Activated CD4-positive, CD25-positive, alpha-beta regulatory T cell treated with anti-CD3 and anti-CD28 coated beads, Interleukin-2, amount 50 U/mL, for 24 hours (primary cell): ENCODE data around the gene HECTD4.
"Not testable (repeated sequence)": the region's sequence is repeated elsewhere in the genome, so short reads cannot be mapped to it uniquely, and the experiment has no call there.

ENCODE experiments used
- ATAC-seq, 2 donors: fragments of 150-1000 bp; cut with Tn5 transposase; one replicate each; pipeline ENCODE4 v1.10.0; 2021; ENCODE audit warnings: mild to moderate bottlenecking in 1 of 2, moderate library complexity in 1 of 2

The HECTD4 gene

DNA sequence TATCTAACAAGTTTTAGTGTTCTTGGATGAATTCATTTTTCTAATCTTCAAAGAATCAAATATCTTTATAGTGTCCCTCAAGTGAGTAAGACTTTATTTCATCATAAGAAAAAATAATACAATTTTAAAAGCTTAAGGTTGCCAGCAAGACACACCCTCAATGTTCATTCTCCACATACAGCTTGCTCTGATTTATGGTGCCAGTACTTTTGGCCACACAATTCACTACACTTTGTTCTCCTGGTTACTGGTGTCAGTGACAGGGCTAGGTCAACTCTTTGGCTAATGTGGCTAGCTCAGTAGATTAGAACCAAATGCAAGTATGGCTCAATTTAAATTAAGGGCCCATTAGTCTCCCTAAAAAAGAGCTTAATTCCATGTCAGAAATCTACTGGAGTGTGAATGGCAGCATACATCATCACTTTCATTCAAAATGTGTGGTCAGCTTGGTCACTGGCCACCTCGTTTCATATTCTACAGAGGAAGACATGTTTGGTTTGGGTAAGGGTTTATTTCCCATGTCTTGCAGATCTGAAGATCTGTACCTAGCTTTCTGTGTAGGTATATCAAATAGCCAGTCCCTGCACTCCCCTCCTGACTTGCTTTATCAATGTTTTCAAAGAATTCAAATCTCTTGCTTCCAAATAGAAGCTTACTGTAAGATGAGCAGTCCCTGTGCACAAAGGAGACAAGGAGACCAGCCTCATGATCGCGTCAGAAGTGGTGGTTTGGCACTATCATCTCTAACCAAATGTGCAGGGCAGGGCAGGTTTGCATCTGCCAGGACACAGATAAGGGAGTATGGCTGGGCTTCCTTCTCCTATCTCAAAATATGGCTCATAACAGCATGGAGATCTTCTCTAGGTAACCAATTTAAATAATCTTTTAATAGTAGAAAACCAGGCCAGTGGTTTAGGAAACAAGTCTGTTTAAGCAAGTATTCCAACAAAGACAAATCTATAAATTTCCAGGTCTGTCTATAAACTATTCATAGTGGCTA, 31.3 kb downstream of the HECTD4 start:
- no peak for ATAC-seq

DNA sequence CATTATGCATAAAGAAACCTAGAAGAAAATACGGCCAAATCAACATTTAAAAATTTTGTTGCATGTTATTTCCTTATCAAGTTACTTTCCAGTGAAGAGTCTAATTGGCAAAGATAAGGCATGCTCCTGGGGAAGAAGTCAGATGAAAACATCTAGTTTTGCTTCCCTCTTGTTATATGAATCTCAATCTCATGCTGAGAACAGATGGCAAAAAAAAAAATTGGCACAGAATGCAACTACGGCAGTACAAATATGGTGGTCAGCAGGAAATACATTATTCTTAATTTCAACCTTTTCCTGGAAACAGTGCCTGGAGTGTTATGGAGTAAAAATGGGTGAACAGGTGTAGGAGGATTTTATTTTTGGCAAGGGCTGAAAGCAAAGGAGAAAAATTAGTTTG, 32.8 kb downstream of the HECTD4 start:
- no peak for ATAC-seq

DNA sequence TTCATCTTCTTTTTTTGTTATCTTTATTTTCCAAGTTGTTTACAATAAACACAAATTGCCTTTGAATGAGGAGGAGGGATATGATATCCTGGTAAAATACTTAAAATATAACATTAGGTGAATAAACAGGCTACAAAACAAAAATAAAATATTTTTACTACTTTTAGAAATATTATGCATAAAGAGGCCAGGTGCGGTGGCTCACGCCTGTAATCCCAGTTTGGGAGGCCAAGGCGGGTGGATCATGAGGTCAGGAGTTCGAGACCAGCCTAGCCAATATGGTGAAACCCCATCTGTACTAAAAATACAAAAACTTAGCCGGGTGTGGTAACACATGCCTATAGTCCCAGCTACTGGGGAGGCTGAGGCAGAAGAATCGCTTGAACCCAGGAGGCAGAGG, 33.3 kb downstream of the HECTD4 start:
- ATAC-seq: not testable (repeated sequence)

DNA sequence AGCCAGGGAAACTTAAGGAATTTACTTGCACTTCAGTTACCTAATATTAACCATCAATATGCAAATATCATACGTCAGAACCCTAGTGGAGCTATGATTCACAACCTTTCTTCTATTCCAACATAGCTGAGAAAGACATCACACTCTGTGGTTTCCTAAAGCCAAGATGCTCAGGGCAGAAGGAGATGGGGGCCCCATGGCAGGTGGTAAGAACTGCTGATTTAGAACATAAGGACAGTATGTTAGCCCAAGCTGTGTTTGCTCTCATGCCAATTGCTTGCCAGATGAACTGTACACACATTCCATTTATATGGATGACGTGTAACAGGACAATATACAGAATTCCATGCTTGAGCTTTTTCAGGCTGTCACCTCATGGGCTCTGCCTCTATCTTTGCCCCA, 34.6 kb downstream of the HECTD4 start:
- ATAC-seq: peak; percentile 58 to 73

DNA sequence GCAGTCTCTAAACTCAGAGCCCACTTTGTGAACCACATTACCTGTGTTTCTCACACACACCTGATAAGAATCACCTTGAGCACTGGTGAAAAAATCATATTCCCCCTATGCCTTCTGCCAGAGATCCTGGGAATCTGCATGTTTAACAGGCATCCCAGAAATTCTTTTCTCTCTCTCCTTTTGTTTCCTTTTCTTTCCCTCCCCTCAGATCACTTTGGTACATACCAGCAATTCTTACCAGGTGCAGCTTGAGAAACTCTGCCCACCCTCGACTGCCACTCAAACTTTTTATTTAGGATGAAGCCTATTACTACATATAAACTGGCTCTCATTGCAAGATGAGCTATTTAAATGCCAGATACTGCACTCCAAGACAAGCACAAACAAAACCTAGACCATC, 36.0 kb downstream of the HECTD4 start:
- ATAC-seq: no peak

DNA sequence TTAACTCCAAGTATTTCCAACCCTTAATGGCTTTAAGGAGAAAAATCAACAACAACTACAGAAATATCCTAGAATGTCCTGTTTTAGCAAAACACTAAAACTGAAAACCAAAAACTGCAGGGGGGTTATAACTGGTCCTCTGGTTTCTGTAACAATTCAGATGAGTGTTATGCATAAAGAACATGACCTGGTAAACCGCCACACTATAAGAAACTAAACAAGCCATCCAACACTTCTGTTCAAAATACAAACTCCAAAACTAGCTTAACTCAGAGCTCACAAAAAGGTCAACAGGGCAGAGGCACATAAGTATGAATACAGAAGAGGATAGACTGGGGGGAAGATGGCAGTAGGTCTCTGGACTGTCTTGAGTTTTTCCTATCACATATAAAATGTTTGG, 38.0 kb downstream of the HECTD4 start:
- ATAC-seq: no peak

DNA sequence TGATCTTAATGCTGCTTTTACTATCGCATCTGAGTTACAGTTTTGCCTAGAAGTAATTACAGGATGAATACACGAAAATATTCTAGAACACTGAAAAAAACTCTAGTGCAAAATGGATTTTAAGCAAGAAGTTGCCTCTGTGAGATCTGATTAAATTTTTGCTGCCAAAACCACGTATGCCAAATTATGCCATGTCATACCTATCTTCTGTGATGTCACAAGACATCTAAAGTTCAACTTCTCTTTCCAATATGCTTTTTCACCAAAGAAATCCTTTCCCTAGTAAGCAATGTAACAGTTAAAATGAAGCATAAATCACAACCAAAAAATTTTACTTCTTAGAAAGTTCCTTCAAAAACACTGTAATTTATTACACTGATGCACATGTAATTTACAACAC, 39.6 kb downstream of the HECTD4 start:
- ATAC-seq: no peak

DNA sequence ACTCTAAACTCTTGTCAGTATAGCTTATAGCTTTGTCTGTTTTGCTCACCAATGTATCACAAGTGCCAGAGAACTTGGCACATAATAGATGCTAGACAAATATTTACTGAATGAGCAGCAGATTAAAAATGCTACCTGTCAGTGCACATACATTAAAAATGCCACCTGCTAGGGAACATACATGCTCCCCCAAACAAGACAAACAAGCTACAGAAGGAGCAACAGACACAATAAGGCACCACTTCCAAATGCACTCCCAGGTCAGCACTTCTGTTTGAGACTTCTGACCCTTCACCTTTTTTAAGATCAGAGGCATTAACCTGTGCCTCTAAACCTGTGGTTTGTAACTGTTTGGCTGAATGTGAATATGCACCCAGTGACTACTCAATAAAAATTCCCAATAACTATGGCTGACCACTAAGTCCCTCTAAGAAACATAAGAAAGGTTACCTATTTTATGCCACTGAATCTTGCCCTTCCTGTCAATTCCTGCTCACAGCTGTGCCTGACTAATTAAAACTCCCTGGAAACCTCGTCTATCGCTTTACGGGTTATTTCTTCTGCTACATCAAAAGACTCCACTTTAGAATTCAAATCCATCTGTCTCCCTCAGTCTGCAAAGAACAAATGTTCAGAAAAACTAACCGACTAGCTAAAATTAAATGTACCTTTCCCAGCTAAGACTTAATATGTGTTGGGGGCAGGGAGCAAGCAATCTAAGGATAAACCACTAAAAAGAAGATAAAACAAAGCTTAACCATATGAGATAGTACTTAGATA, 41.0 kb downstream of the HECTD4 start:
- no peak for ATAC-seq

DNA sequence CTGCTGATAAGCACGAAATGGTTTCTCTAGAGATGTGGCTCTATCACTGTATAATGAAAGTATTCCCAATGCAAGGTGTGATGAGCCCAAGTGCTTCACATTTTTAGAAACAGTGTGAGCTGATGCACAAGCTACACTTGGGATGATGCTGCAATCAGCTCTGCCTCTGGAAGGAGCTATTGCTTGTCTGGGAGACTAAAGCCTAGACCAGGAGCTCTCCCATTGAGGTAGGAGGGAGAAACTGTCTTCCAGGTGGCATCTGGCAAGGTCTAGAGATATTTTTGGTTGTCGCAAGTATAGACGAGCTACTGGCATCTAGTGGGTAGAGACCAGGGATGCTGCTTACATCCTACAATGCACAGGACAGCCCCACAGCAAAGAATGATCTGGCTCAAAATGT, 42.0 kb downstream of the HECTD4 start:
- ATAC-seq: no peak

DNA sequence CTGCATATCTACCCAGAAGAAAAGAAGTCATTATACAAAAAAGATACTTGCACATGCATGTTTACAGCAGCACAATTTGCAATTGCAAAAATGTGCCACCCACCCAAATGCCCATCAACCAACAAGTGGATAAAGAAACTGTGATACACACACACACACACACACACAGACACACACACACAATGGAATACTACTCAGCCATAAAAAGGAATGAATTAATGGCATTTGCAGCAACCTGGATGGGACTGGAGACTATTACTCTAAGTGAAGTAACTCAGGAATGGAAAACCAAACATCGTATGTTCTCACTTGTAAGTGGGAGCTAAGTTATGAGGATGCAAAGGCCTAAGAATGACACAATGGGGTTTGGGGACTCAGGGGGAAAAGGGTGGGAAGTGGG, 47.2 kb downstream of the HECTD4 start:
- ATAC-seq: not testable (repeated sequence)

DNA sequence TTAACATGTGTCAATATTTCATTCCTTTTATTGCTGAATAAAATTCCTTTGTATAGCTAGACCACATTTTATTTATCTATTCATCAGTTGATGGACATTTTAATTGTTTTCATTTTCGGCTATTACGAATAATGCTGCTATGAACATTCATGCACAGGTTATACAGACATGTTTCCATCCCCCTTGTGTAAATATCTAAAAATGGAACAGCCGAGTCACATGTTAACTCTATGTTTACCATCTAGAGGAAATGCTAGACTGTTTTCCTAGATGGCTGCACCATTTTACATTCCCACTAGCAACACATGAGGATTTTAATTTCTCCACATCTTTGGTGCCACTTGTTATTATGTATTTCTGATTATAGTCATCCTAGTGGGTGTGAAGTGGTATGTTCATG, 49.2 kb downstream of the HECTD4 start:
- no peak for ATAC-seq

DNA sequence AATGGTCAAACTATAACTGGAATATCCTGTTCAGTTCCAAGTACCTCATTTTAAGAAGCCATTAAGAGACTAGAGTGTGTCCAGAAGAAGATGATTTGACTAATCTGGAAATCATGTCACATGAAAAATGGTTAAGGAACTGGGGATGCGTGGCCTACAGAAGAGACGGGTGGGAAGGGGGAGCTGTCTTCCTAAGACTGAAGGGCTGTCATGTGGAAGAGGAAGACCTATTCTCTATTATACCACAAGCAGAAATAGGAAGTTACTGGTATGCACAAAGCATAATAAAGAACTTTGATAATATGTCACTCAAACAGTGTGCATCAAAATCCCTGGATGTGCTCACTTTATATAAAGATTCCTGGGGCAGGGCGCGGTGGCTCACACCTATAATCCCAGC, 50.3 kb downstream of the HECTD4 start:
- ATAC-seq: no peak

DNA sequence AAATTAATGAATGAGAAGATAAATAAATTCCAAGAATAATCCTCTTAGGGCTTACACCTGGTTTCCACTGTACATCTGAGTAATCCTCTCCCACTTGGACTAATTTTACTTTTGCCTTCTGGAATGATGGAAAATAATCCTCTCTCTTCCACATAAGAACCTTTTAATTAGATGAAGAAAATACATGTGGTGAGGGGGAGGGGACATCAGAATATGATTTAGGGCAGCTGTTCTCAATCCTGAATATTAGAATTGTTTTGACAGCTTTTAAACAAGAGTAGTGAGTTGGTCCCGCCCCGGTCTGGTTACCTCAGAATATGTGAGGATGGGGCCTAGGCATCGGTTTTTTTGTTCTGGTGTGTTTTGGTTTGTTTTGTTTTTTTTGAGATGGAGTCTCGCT, 51.5 kb downstream of the HECTD4 start:
- no peak for ATAC-seq

DNA sequence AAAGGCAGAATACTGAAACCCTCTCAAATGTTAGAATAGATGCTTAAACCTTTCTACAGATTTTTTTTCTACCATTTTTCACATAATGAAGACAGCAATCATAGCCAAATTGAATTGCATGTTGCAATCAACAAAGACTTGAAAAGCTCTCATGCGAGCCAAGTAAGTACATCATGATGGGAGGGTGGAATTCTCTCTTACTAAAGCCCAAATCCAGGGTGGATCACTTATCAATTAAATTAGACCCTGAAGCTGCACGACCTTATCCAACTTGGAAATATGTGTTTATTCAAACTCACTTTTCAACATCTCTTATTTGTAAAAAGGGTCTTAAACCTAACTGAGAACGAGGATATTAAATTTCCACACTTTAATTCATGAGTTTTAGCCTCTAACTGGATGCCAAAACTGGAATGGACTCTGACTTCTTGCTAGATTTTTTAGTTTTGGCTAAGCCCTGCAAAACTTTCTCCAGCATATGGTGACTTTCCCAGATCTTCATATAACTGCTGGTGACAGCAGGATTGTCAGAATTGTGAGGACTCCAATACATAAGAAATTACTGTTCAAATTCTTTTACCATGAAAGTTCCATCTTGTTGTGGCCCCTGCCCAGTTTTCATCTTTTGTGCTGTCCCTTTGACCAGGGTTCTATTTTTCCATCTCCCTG, 53.6 kb downstream of the HECTD4 start:
- ATAC-seq: no peak

DNA sequence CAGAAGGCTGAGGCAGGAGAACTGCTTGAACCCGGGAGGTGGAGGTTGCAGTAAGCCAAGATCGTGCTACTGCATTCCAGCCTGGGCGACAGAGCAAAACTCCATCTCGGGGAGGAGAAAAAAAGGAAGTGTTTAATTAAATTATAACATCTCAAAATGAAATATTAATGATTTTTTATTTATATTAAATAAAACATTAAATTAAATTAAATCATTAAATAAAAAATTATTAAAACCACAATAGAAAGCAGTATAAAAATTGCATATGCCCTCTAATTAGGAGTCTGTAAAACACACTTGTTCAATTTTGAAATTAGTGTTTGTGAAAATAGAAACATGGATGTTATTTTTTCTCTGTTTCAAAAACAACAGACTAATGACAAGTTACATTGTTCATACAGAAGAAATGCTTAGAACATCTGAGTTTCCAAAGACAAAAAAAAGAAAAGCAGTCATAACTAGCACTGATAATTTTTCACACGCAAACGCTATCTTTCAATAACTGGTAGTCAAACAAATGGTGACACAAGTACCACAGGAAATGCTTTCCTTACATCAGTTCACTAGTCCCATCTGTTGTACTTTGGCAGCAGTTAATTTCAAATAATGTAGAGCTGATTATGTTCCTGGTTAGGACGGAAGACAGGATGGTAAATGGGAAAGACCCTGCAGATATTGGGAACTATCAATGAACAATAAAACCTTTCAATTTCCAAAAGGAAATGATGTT, 54.9 kb downstream of the HECTD4 start:
- ATAC-seq: no peak

DNA sequence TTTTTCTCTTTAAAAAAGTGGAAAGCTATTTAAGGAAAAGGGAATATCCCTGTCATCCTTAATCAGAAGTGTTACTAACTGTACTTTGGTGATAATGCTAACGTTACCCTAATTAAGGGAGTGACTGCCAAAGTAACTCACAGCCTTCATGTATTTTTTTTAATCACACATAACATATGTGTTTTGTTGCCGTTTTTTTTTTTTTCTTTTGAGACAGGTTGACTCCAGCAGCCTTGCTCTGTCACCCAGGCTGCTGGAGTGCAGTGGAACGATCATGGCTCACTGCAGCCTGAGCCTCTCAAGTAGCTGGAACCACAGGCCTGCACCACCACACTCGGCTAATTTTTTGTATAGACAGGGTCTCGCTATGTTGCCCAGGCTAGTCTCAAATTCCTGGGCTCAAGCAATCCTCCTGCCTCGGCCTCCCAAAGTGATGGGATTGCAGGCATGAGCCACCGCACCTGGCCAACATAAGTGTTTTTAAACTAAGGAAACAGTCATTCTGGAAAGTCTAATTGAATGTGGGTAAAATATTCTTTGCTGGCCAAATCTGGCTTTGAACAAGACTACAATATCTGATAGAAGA, 56.5 kb downstream of the HECTD4 start:
- ATAC-seq: no peak

DNA sequence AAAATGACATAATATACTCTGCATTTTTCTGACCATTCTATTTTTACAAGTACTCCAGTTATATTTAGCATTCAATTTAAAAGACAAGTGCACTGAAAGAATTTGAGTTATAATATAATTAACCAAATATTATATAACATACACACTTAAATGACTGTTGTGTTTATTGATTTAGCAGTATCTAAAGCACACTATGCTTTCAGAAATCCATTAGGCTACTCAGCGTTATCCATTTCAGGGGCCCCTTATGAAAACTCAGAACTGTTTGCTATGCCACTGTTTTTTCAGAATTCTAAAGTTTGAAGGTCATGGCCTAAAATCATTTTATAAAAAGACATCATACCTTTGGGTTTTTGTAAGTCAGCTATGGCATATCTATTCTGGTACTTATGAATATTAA, 57.1 kb downstream of the HECTD4 start:
- no peak for ATAC-seq

DNA sequence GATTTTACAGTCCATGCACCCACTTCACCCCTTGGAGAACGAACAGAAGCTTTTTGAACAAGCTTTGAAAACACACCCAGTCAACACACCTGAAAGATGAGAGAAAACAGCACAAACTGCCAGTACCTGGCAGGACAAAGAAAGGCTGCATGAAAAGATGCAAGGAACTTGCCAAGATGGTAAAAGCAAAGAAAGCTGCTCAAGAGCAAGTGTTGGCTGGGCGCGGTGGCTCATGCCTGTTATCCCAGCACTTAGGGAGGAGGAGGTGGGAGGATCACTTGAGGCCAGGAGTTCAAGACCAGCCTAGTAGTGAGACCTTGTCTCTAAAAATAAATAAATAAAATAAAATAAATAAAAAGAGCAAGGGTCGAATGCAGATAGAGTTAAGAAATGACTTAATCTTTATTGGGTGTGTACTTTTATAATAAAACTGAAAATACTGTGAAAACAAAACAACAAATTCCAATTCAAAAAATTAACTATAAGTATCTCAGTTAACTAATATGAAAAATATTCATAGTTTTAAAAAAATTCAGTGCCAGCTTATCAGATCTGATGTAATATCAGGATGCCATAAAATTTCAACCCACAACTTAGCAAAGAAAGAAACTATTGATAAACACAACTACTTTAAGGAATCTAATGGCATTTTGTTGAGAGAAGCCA, 59.2 kb downstream of the HECTD4 start:
- ATAC-seq: no peak

DNA sequence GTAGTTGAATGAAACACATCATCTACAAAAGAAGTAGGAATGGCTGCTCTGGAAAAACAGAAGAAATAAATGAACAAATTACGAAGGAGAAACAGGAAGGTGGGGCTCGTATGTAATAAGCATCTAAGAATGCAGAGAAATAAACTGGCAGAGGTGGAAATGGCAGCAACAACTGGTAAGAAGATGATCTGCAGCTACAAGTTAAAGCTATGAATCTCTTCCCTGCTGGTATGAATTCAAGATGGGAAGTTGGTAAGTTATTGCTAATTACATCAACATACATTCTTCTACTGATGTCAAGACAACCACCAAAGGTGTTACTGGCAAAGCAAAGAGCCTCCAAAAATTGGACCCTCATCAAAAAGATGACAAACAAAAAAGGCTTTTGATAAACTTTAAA, 59.8 kb downstream of the HECTD4 start:
- ATAC-seq: no peak

DNA sequence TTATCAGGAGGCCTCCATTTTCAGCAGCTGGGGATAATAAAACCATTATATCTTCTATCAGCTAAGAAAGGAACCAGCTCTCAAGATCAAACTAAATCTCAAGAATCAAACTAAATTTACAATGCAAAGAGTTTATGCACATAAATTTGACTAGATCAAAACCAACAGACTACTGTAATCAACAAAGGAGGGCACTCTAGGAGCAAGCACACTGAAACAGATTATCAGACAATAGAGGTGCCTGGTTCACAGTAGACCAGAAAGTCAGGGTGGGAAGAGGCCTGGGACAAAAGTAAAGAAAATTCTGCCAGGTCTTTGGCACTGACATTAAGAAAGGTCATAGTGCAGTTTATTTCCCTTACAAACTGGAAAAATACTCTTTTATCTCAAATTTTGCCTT, 61.0 kb downstream of the HECTD4 start:
- ATAC-seq: no peak

DNA sequence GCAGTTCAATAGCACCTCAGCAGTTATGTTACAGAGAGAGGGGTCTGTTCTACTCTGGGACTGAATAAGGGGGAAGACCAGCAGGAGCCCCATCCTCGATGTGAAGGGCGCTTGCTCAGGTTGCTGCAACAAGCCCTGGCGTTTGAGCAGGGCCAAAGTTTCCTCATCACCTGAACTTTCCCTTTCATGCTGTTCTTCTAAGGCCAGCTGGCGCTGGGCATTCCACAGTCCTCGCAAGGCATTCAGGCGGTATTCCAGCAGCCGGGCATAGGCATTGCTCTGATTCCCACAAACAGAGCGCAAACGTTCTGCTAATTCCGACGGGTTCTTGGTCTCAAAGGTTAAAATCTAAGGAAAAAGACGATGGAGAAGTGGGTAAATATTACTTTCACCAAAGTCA, 62.8 kb downstream of the HECTD4 start:
- ATAC-seq: no peak

DNA sequence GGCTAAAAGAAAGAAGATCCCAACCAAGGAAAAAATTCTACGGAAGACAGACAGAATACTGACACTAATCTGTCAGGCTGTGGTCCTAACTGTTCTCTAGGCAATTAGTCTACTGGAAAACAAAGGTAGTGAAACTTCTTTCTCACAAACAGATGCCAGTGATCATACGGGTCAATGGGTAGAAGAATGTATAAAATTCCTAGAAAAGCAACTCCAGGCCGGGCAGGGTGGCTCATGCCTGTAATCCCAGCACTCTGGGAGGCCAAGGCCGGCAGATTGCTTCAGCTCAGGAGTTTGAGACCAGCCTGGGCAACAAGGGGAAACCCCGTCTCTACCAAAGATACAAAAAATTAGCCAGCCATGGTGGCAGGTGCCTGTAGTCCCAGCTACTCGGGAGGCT, 64.8 kb downstream of the HECTD4 start:
- no peak for ATAC-seq
